H1 (cell line): ENCODE data around the gene LMX1A. TPM values are rescaled to one million over a fixed set of nuclear protein-coding genes. Genes with fewer than 3 reads are reported as not detected.

Experiments
- ASH2L ChIP-seq: fragments of 200-600, 300-600 bp; sonication (generic); IDR thresholded peaks from one replicate; pipeline ENCODE4 v1.7.1; 2017; ENCODE audit warnings: low read length
- CTCF ChIP-seq, 3 experiments: IDR thresholded peaks; 1 replicate in 2 of 3; 2 replicates in 1 of 3; pipeline versions ENCODE4 v1.5.1 to v1.6.1; 2011; ENCODE audit warnings: low read length in 3 of 3, mild to moderate bottlenecking in 3 of 3, inconsistent platforms in 2 of 3, low read depth in 1 of 3, moderate library complexity in 1 of 3; ENCODE audit not compliant: insufficient read depth in 1 of 3; ENCODE audit errors: control extremely low read depth in 1 of 3
- RFX5 ChIP-seq: IDR thresholded peaks from 2 replicates; pipeline ENCODE4 v1.6.1; 2011; ENCODE audit warnings: low read depth, low read length, improper control_type of control experiment, borderline replicate concordance
- SP1 ChIP-seq: IDR thresholded peaks from 2 replicates; pipeline ENCODE4 v1.6.1; 2011; ENCODE audit warnings: low read depth, low read length
- polyA plus RNA-seq, 7 experiments: library from polyadenylated mRNA; depleted of rRNA in 3 of 7; stranded (reverse) in 5 of 7; unstranded in 2 of 7; fragments of >200 nt in 5 of 7; fragments of 200-250 nt in 2 of 7; gene quantifications; 1 replicate in 5 of 7; 2 replicates in 1 of 7; 4 replicates in 1 of 7; pipeline versions ENCODE4 v1.2.1 to v1.2.3, GENCODE V29; 2011 to 2013; ENCODE audit warnings: missing spikeins in 2 of 7, mixed read lengths in 2 of 7
- total RNA-seq: library from RNA; stranded (reverse); fragmentation: NEBNext Ultra II Directional; extraction: Animal tissue kit (Norgen Biotek cat#: 25700); gene quantifications from 2 replicates; pipeline ENCODE4 v1.2.1, GENCODE V29; 2021

The LMX1A gene
- total and polyA plus RNA-seq, 2 of the 8 experiments (the other 6 are each of a cell fraction or from before 2014, with no cell fraction given): not detected

GRCh38 chr1:165226326-165226725, 130.2 kb downstream of the LMX1A start (continued):
- TF ChIP-seq CTCF (IDR thresholded peaks at IDR 0.05; ENCODE audit: control extremely low read depth in 1 of 3, insufficient read depth in 1 of 3, low read depth in 1 of 3, low read length in 3 of 3): no peak
- TF ChIP-seq ASH2L: no peak
- TF ChIP-seq RFX5: no peak
- TF ChIP-seq SP1: no peak
